ENCODE results near the gene RNF144A. TPM values are rescaled to one million over a fixed set of nuclear protein-coding genes. Genes with fewer than 3 reads are reported as not detected.

Gene RNF144A
- polyA plus RNA-seq, 1 of the 3 experiments (the other 2 are of a cell fraction): 15.6 TPM

GRCh38 chr2:7033136-7033960 lies 116.1 kb downstream of the RNF144A start:
- CTCF ChIA-PET: interaction anchor here (0.6 to 18.0 kb wide), 28 partner anchors 7 to 138 kb away, joined by 3 to 226 read pairs (median 5); partner anchors contain the start of gene RNF144A
- TF ChIP-seq MXI1 (IDR thresholded peaks at IDR 0.05; ENCODE audit: low read depth, low read length) (no peak), GATA2 (CRISPR knock-in tag; IDR thresholded peaks at IDR 0.05) (peak; percentile 34), NRF1 (IDR thresholded peaks at IDR 0.05; ENCODE audit: low read depth, low read length) (no peak), NFIC (IDR thresholded peaks at IDR 0.05; ENCODE audit: borderline replicate concordance) (no peak), FOXM1 (IDR thresholded peaks at IDR 0.05; ENCODE audit: low read depth) (no peak), RCOR1 (IDR thresholded peaks at IDR 0.05; ENCODE audit: low read length) (0 out of 2 replicates have a peak, but pooled peaks have one; percentile 24)
- H3K4me1 ChIP-seq (ENCODE audit: control insufficient read depth in 1 of 2, insufficient read depth in 2 of 2, low read depth in 1 of 2, low read length in 1 of 2): peaks cover 0 to 26% of the 10 kb centered on the region in 2 experiments; a peak in 2 of 4 replicates
- no peaks in the 10 kb centered on the region for H3K79me2 ChIP-seq (ENCODE audit: insufficient read depth)
- no peak overlapping the region for H3K4me3 ChIP-seq (ENCODE audit: low read depth in 2 of 2, low read length in 1 of 2)
- peak overlapping the region in 1 of 2 experiments; percentile 0; a peak in 1 of 4 replicates for H3K27ac ChIP-seq (ENCODE audit: low read depth in 2 of 2, low read length in 1 of 2)
- H3K9me2 ChIP-seq: no peaks in the 10 kb centered on the region
- H4K20me1 ChIP-seq (ENCODE audit: insufficient read depth): no peaks in the 10 kb centered on the region
- H3K27me3 ChIP-seq (ENCODE audit: insufficient read depth): no peaks in the 10 kb centered on the region
- H3K9ac ChIP-seq: no peak overlapping the region
- H2AFZ ChIP-seq (ENCODE audit: low read depth): no peak overlapping the region
- POLR2A ChIA-PET: interaction anchor here (1.0 to 1.3 kb wide), 2 partner anchors 115 to 136 kb away, joined by 5 to 6 read pairs; no protein-coding TSS in a partner anchor
- peaks cover 4 to 50% of the 10 kb centered on the region in 2 experiments for H3K36me3 ChIP-seq (replicated peaks in 1 of 2; ENCODE audit: control insufficient read depth in 1 of 2, insufficient read depth in 2 of 2, low read length in 1 of 2)
- peak; percentile 63 for DNase-seq
- H3F3A ChIP-seq (replicated peaks; ENCODE audit: insufficient read depth): no peaks in the 10 kb centered on the region
- H3K4me2 ChIP-seq: no peak overlapping the region
- 88% methylated on average over 15 of the region's 20 CpGs for WGBS (ENCODE audit: low lambda C conversion rate)
- no peaks in the 10 kb centered on the region for H3K9me3 ChIP-seq

GRCh38 chr2:7034303-7034702 lies 117.1 kb downstream of the RNF144A start:
- H3K79me2 ChIP-seq (ENCODE audit: insufficient read depth): no peaks in the 10 kb centered on the region
- no peaks in the 10 kb centered on the region for H4K20me1 ChIP-seq (ENCODE audit: insufficient read depth)
- CTCF ChIA-PET: interaction anchor here (0.6 to 18.0 kb wide), 37 partner anchors 8 to 148 kb away, joined by 3 to 226 read pairs (median 4); partner anchors contain the start of gene RNF144A
- no peak overlapping the region for H3K4me2 ChIP-seq
- H3K36me3 ChIP-seq (replicated peaks in 1 of 2; ENCODE audit: control insufficient read depth in 1 of 2, insufficient read depth in 2 of 2, low read length in 1 of 2): peaks cover 0 to 43% of the 10 kb centered on the region in 2 experiments
- H3K4me1 ChIP-seq (ENCODE audit: control insufficient read depth in 1 of 2, insufficient read depth in 2 of 2, low read depth in 1 of 2, low read length in 1 of 2): peaks cover 0 to 26% of the 10 kb centered on the region in 2 experiments; a peak in 2 of 4 replicates
- H3K9me3 ChIP-seq: no peaks in the 10 kb centered on the region
- no peak overlapping the region for H2AFZ ChIP-seq (ENCODE audit: low read depth)
- H3F3A ChIP-seq (replicated peaks; ENCODE audit: insufficient read depth): no peaks in the 10 kb centered on the region
- POLR2A ChIA-PET: interaction anchor here (1.0 to 1.3 kb wide), 2 partner anchors 116 to 137 kb away, joined by 5 to 6 read pairs; no protein-coding TSS in a partner anchor
- no peak overlapping the region for H3K4me3 ChIP-seq (ENCODE audit: low read depth in 2 of 2, low read length in 1 of 2)
- WGBS (ENCODE audit: low lambda C conversion rate): 88% methylated on average over 14 of the region's 14 CpGs
- no peaks in the 10 kb centered on the region for H3K9me2 ChIP-seq
- H3K9ac ChIP-seq: no peak overlapping the region
- no peaks in the 10 kb centered on the region for H3K27me3 ChIP-seq (ENCODE audit: insufficient read depth)
- no peak overlapping the region for H3K27ac ChIP-seq (ENCODE audit: low read depth in 2 of 2, low read length in 1 of 2)
- DNase-seq: peak; percentile 70
- TF ChIP-seq CTCF (IDR thresholded peaks at IDR 0.05) (peak; percentile 47), RAD21 (IDR thresholded peaks at IDR 0.05; ENCODE audit: low read length) (peak; percentile 69), MXI1 (IDR thresholded peaks at IDR 0.05; ENCODE audit: low read depth, low read length) (no peak), SMC3 (IDR thresholded peaks at IDR 0.05; ENCODE audit: low read depth, low read length) (peak; percentile 76)
